Psoas muscle (tissue), 8 donors: Measurements from ENCODE around the gene ACTN1. TPM values are rescaled to one million over a fixed set of nuclear protein-coding genes. Genes with fewer than 3 reads are reported as not detected.

Experiments used
- ATAC-seq, 4 donors: fragments of 200-7000 bp; cut with Tn5 transposase; one replicate each; pipeline ENCODE4 v1.9.1; 2020; ENCODE audit warnings: moderate library complexity in 3 of 4, mild to moderate bottlenecking in 2 of 4
- DNase-seq, 2 donors: peaks; one replicate each; pipeline ENCODE4 v3.0.0-alpha.2; 2020
- H3K27ac ChIP-seq: fragments of 200-600 bp; one replicate; pipeline ENCODE4 v1.8.0; 2022
- H3K27me3 ChIP-seq, 3 donors: fragments of 200-600 bp in 1 of 3; one replicate each; pipeline versions ENCODE4 v1.6.1 to v1.8.0; 2013 to 2022; ENCODE audit warnings: low read length in 2 of 3, mild to moderate bottlenecking in 2 of 3, moderate library complexity in 1 of 3; ENCODE audit not compliant: insufficient read depth in 3 of 3
- H3K36me3 ChIP-seq, 2 donors: fragments of 200-600 bp in 1 of 2; one replicate each; pipeline versions ENCODE4 v1.6.1 to v1.8.0; 2013 to 2022; ENCODE audit warnings: low read depth in 1 of 2, mild to moderate bottlenecking in 1 of 2, moderate library complexity in 1 of 2; ENCODE audit not compliant: insufficient read depth in 1 of 2
- H3K4me1 ChIP-seq: fragments of 200-600 bp; one replicate; pipeline ENCODE4 v1.8.0; 2022
- H3K4me3 ChIP-seq: fragments of 200-600 bp; one replicate; pipeline ENCODE4 v1.8.0; 2022; ENCODE audit warnings: mild to moderate bottlenecking
- H3K9me3 ChIP-seq: fragments of 200-600 bp; one replicate; pipeline ENCODE4 v1.8.0; 2022
- WGBS, 3 donors: extraction: QIAGEN DNeasy Blood & Tissue Kit; methylation state at CpG; one replicate each; pipeline versions ENCODE4 v1.1.6 to v1.1.7; 2013; 5-methylcytosine and 5-hydroxymethylcytosine counted together
- intact Hi-C, 2 donors: fragments of 100-400 bp; cut with DNase I; formaldehyde crosslinking; loops; one replicate each; pipeline versions ENCODE4 v1.11.0 to v1.14.2; 2022
- polyA plus RNA-seq, 3 donors: library from polyadenylated mRNA; stranded (reverse); fragments of 200-250 nt; gene quantifications; one replicate each; pipeline ENCODE4 v1.2.3, GENCODE V29; 2013
- total RNA-seq, 4 donors: library from RNA; stranded (reverse); fragmentation: NEBNext Ultra II Directional in 2 of 4; extraction: Animal tissue kit (Norgen Biotek cat#: 25700) in 2 of 4; gene quantifications; one replicate each; pipeline versions ENCODE4 v1.2.1 to v1.2.4, GENCODE V29; 2021 to 2023
- TF ChIP-seq, protein P1 (sequence below): fragments of 200-600 bp; IDR thresholded peaks from one replicate; pipeline ENCODE4 v1.8.0; 2022; ENCODE audit warnings: antibody characterized with exemption
- donor health status: healthy with polysubstance abuse.
- donor health status: DM: no; HTN: no; CAD: no; lungs with moderate emphysema.
- donor health status: Bipolar disorder and iron deficiency.
- donor health status: healthy.
- donor health status: DM: yes; HTN: yes; CAD: no.
- donor health status: DM: no; HTN: no; CAD: no.
- donor health status: DM: no; HTN: no; CAD: no.
- donor health status: DM: yes; HTN: yes; CAD: no.

The ACTN1 gene
- total and polyA plus RNA-seq, 7 donors, result 5.8 to 23.7 (median 10.9) TPM

DNA sequence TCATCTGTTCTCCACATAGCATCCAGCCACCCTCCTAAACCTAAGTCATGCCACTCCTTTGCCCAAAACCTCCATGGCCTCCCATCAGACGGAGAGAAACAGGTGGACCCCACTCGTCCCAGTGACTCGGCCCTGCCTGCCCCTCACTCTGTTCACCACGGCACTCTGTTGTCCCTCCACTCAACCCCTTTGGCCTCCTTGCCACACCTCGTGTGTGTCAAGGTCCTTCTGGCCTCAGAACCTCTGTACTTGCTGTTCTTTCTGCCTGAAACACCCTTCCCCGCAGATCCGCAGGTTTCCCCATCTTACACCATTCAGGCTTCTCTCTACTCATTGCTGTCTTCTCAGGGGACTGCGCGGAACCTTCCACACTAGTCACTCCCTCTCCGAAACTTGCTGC is 24.5 kb upstream of the ACTN1 start:
- Histone ChIP-seq H3K27me3 (no peaks in the 10 kb centered on the region), H3K27ac (no peak overlapping the region), H3K36me3 (no peaks in the 10 kb centered on the region), H3K4me3 (no peak overlapping the region), H3K4me1 (no peaks in the 10 kb centered on the region), H3K9me3 (no peaks in the 10 kb centered on the region)
- intact Hi-C loops, result loop anchor here in 1 of 2 donors (5.0 kb wide), 1 partner anchor 91 kb away; no protein-coding TSS in a partner anchor
- 84 to 92% (median 87%) methylated on average over 10 of the region's 10 CpGs for WGBS, 3 donors
- DNase-seq (no peak), ATAC-seq (no peak)
- TF ChIP-seq, protein P1, sequence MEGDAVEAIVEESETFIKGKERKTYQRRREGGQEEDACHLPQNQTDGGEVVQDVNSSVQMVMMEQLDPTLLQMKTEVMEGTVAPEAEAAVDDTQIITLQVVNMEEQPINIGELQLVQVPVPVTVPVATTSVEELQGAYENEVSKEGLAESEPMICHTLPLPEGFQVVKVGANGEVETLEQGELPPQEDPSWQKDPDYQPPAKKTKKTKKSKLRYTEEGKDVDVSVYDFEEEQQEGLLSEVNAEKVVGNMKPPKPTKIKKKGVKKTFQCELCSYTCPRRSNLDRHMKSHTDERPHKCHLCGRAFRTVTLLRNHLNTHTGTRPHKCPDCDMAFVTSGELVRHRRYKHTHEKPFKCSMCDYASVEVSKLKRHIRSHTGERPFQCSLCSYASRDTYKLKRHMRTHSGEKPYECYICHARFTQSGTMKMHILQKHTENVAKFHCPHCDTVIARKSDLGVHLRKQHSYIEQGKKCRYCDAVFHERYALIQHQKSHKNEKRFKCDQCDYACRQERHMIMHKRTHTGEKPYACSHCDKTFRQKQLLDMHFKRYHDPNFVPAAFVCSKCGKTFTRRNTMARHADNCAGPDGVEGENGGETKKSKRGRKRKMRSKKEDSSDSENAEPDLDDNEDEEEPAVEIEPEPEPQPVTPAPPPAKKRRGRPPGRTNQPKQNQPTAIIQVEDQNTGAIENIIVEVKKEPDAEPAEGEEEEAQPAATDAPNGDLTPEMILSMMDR, result no peak

DNA sequence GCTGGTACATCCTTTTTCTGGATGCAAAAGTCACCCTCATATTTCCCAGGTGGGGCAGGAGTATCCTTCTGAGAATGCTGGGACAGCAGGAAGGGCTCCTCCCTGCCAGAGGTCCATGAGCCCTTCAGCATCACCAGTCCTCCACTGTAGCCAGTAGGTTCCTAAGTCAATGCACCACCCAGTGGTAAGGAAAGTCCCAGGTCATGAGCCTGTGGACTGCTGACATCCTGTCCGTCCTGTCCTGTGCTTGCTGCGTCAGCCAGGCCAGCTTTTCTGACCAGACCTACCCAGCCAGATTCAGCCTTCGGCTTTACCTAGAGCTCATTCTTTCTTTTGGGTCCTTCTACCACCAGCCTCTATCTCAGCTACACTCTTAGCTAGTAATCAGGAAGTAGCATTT is 23.0 kb upstream of the ACTN1 start:
- no peaks in the 10 kb centered on the region for H3K4me1 ChIP-seq
- H3K36me3 ChIP-seq, result no peaks in the 10 kb centered on the region
- no peak overlapping the region for H3K27ac ChIP-seq
- intact Hi-C loops, result loop anchor here in 1 of 2 donors (5.0 kb wide), 1 partner anchor 90 kb away; no protein-coding TSS in a partner anchor
- no peaks in the 10 kb centered on the region for H3K9me3 ChIP-seq
- TF ChIP-seq, protein P1, result peak; percentile 43
- no peaks in the 10 kb centered on the region for H3K27me3 ChIP-seq
- no peak overlapping the region for H3K4me3 ChIP-seq
- WGBS, 3 donors, result 60 to 67% (median 65%) methylated on average over 3 of the region's 3 CpGs
- peak; percentile 56 to 63 (median 60) for ATAC-seq
- DNase-seq, result no peak

DNA sequence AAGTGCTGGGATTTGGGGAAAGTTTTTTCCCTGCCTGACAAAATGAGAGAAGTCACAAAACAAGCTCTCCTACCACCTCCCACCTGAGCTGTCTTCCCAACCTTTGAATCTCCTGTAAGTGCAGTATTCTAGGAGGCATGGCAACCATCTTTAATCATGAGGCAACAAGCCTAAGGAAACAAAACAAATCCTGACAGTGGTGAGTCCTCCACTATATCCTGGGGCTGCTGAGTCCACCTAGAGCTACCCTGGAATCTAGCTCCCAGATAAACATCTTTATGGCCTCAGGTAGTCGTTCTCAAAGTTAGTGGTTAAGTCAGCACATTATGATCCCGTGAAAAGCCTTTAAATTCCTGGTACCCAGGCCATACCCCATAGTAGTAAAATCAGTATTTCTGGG is 22.3 kb upstream of the ACTN1 start:
- ATAC-seq (no peak), DNase-seq (no peak)
- 81 to 88% (median 84%) methylated on average over 2 of the region's 2 CpGs for WGBS, 3 donors
- Histone ChIP-seq H3K9me3 (no peaks in the 10 kb centered on the region), H3K4me1 (no peaks in the 10 kb centered on the region), H3K27ac (no peak overlapping the region), H3K36me3 (no peaks in the 10 kb centered on the region), H3K27me3 (no peaks in the 10 kb centered on the region), H3K4me3 (no peak overlapping the region)
- TF ChIP-seq, protein P1, result no peak
- intact Hi-C loops, result loop anchor here in 1 of 2 donors (5.0 kb wide), 1 partner anchor 89 kb away; no protein-coding TSS in a partner anchor

DNA sequence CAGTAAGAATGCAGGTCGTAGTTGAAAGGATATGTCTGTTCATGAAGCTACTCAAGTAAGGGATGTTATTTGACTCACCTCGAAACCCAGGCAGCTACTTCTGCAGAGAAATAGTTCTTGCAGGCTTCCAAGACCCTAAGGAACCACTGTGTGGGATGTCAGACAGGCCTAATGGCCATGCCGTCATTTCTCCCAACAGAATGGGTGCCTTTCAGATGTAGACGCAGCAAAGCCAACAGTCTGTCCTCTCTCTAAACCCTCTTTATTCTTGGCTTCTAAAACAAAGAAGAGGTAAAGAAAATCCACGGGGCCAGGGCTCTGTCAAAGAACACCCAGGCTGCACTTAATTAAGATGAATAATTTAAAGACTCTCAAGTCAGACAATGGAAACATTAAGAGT is 19.0 kb upstream of the ACTN1 start:
- DNase-seq, result no peak
- TF ChIP-seq, protein P1, result no peak
- WGBS, 3 donors, result 76 to 79% (median 79%) methylated on average over 5 of the region's 5 CpGs
- H3K4me1 ChIP-seq, result no peaks in the 10 kb centered on the region
- H3K36me3 ChIP-seq, result no peaks in the 10 kb centered on the region
- no peaks in the 10 kb centered on the region for H3K27me3 ChIP-seq
- intact Hi-C loops, result no loop called here
- H3K4me3 ChIP-seq, result no peak overlapping the region
- no peaks in the 10 kb centered on the region for H3K9me3 ChIP-seq
- no peak for ATAC-seq
- H3K27ac ChIP-seq, result no peak overlapping the region

DNA sequence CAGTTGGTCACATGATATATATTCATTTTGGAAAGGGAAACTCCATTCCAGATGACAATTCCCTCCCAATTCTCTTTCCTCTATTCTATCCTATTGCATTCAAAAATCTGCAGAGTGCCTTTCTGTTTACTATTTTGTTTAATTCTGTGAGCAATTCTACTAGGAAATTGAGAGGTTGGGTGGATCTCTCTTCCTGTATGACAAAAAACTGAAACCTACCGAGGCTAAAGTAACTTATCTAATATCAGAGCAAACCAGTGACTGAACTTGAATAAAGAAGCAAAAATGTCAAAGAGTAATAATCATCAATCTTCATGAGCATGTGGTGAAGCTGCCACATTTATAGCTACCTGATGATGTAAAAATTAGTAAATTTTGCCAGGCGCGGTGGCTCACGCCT is 16.6 kb upstream of the ACTN1 start:
- TF ChIP-seq, protein P1, result no peak
- Histone ChIP-seq H3K4me1 (no peaks in the 10 kb centered on the region), H3K4me3 (no peak overlapping the region), H3K27ac (no peak overlapping the region), H3K27me3 (no peaks in the 10 kb centered on the region), H3K36me3 (no peaks in the 10 kb centered on the region), H3K9me3 (no peaks in the 10 kb centered on the region)
- DNase-seq (no peak), ATAC-seq (no peak)
- 87 to 93% (median 90%) methylated on average over 4 of the region's 4 CpGs for WGBS, 3 donors
- intact Hi-C loops, result no loop called here
